Heart right ventricle (tissue), 16 donors: Measurements from ENCODE around the gene THOC2. TPM values are rescaled to one million over a fixed set of nuclear protein-coding genes. Genes with fewer than 3 reads are reported as not detected.

ENCODE experiments used
- ATAC-seq, 8 donors: fragments of 200-7000 bp; cut with Tn5 transposase; one replicate each; pipeline ENCODE4 v1.9.1; 2020; ENCODE audit warnings: mild to moderate bottlenecking in 8 of 8, moderate library complexity in 8 of 8, moderate number of reproducible peaks in 1 of 8
- DNase-seq, 2 donors: peaks; one replicate each; pipeline ENCODE4 v3.0.0-alpha.2; 2020
- H3K27ac ChIP-seq, 10 donors: fragments of 200-600 bp; sonication (generic) in 2 of 10; one replicate each; pipeline versions ENCODE4 v1.5.0 to v1.8.0; 2020 to 2022; ENCODE audit warnings: mild to moderate bottlenecking in 3 of 10
- H3K27me3 ChIP-seq, 7 donors: fragments of 200-600 bp; one replicate each; pipeline ENCODE4 v1.8.0; 2021 to 2022; ENCODE audit warnings: mild to moderate bottlenecking in 2 of 7
- H3K36me3 ChIP-seq, 9 donors: fragments of 200-600 bp; sonication (generic) in 1 of 9; one replicate each; pipeline versions ENCODE4 v1.5.0 to v1.8.0; 2020 to 2022; ENCODE audit warnings: mild to moderate bottlenecking in 2 of 9
- H3K4me1 ChIP-seq, 9 donors: fragments of 200-600 bp; sonication (generic) in 1 of 9; one replicate each; pipeline versions ENCODE4 v1.5.0 to v1.8.0; 2020 to 2022; ENCODE audit warnings: mild to moderate bottlenecking in 4 of 9
- H3K4me3 ChIP-seq, 10 donors: fragments of 200-600 bp; sonication (generic) in 2 of 10; one replicate each; pipeline versions ENCODE4 v1.5.0 to v1.8.0; 2020 to 2022; ENCODE audit warnings: mild to moderate bottlenecking in 7 of 10, moderate library complexity in 2 of 10
- H3K9me3 ChIP-seq, 11 donors: fragments of 200-600 bp in 10 of 11; sonication (generic) in 2 of 11; one replicate each; pipeline versions ENCODE4 v1.5.0 to v1.8.0; 2013 to 2022; ENCODE audit warnings: mild to moderate bottlenecking in 2 of 11, control low read depth in 1 of 11, moderate library complexity in 1 of 11
- WGBS, 2 donors: extraction: QIAGEN DNeasy Blood & Tissue Kit; methylation state at CpG; one replicate each; pipeline ENCODE4 v1.1.7; 2013; ENCODE audit warnings: inconsistent platforms in 1 of 2; 5-methylcytosine and 5-hydroxymethylcytosine counted together
- intact Hi-C, 10 donors: fragments of 100-400 bp; cut with DNase I; formaldehyde crosslinking; loops; one replicate each; pipeline versions ENCODE4 v1.11.1 to v1.14.2; 2022
- polyA plus RNA-seq, 2 donors: library from polyadenylated mRNA; stranded (reverse); fragments of 200-250 nt; gene quantifications; one replicate each; pipeline ENCODE4 v1.2.3, GENCODE V29; 2013
- total RNA-seq, 10 donors: library from RNA; stranded (reverse); fragmentation: NEBNext Ultra II Directional in 3 of 10; extraction: Animal tissue kit (Norgen Biotek cat#: 25700) in 3 of 10; gene quantifications; one replicate each; pipeline versions ENCODE4 v1.2.1 to v1.2.4, GENCODE V29; 2021 to 2023
- TF ChIP-seq, protein P1 (sequence below), 9 donors: fragments of 200-600 bp; sonication (generic) in 2 of 9; IDR thresholded peaks; one replicate each; pipeline versions ENCODE4 v1.5.0 to v1.8.0; 2021 to 2022; ENCODE audit warnings: antibody characterized with exemption in 9 of 9, mild to moderate bottlenecking in 5 of 9, moderate library complexity in 1 of 9
- donor health status: Arrhythmogenic right ventricular cardiomyopathy.
- donor health status: ischemic (EF 13 %, LVEDD 7.1; RV severe dilation, severe dysfunction).
- donor health status: healthy with polysubstance abuse.
- donor health status: DM: no; HTN: yes; CAD: no.
- donor health status: DM: no; HTN: no; CAD: no.
- donor health status: ischemic (EF 25% LVEDD 6.9; RV normal size, moderate dysfunction).
- donor health status: ischemic (EF 25% LVEDD 5.7; RV mildly dilated, moderate dysfunction).
- donor health status: healthy.
- donor health status: DM: yes; HTN: yes; CAD: no.
- donor health status: Ischemic cardiomyopathy.
- donor health status: ischemic (EF 35%, LVEDD 5.7; RV mildly dilated, moderate dysfunction).
- donor health status: nonischemic (EF 11% LVEDD 7.7; RV severe dilation, severe dysfunction).
- donor health status: DM: yes; HTN: yes; CAD: no.
- donor health status: PGD.
- donor health status: ischemic (EF 29% LVEDD 5.4; RV normal size, mild dysfunction).
- donor health status: nonischemic (EF 23%, LVEDD 6.1; RV moderate dilation, normal function).

Gene THOC2
- total and polyA plus RNA-seq, 12 donors = 16.8 to 70.2 (median 23.5) TPM

DNA sequence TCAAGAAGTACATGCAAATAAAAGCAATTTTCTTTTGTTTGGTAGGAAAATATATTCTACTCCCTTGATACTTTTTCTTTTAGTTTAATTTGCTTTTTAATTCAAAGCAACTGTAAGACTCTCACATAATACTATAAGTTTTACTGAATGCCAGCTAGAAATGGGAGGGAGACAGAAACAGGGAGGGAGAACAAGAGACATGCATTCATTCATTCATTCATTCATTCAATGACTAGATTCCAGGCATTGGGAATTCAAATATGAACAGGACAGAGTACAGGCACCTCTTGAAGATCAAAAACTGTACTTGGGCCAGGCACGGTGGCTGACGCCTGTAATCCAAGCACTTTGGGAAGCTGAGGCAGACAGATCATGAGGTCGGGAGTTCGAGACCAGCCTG lies 85.6 kb downstream of the THOC2 start:
- Histone ChIP-seq H3K4me1 (no peaks in the 10 kb centered on the region), H3K36me3 (peaks cover 0 to 24% (median 0%) of the 10 kb centered on the region in 9 donors), H3K27ac (no peak overlapping the region), H3K9me3 (no peaks in the 10 kb centered on the region), H3K27me3 (no peaks in the 10 kb centered on the region), H3K4me3 (no peak overlapping the region)
- DNase-seq (no peak), ATAC-seq (no peak)
- intact Hi-C loops = no loop called here
- TF ChIP-seq, protein P1, sequence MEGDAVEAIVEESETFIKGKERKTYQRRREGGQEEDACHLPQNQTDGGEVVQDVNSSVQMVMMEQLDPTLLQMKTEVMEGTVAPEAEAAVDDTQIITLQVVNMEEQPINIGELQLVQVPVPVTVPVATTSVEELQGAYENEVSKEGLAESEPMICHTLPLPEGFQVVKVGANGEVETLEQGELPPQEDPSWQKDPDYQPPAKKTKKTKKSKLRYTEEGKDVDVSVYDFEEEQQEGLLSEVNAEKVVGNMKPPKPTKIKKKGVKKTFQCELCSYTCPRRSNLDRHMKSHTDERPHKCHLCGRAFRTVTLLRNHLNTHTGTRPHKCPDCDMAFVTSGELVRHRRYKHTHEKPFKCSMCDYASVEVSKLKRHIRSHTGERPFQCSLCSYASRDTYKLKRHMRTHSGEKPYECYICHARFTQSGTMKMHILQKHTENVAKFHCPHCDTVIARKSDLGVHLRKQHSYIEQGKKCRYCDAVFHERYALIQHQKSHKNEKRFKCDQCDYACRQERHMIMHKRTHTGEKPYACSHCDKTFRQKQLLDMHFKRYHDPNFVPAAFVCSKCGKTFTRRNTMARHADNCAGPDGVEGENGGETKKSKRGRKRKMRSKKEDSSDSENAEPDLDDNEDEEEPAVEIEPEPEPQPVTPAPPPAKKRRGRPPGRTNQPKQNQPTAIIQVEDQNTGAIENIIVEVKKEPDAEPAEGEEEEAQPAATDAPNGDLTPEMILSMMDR (IDR thresholded peaks at IDR 0.05) = no peak
- WGBS, 2 donors = 92 to 100% methylated on average over 4 of the region's 4 CpGs

DNA sequence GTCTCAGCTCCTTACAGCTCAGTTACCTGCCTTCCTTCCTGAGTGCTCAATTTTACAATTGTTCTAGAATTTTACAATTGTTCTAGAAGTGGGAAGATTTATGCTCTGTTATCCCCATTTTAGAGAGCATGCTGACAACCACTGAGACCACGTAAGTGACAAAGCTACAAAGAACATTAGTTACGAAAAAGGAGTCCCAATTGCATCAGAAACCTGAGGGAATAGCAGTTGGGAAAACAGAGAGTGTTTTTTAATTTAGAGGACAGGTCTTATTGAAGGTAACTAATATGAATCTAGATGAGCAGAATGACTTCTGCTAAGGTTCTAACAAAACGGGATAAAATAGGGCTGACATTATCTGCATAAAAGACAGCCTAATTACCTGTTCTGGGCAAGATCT lies 103.3 kb downstream of the THOC2 start:
- ATAC-seq (no peak), DNase-seq (no peak)
- intact Hi-C loops = no loop called here
- H3K9me3 ChIP-seq = no peaks in the 10 kb centered on the region
- TF ChIP-seq, protein P1 (IDR thresholded peaks at IDR 0.05) = no peak
- no peaks in the 10 kb centered on the region for H3K27me3 ChIP-seq
- 97 to 98% methylated on average over 3 of the region's 3 CpGs for WGBS, 2 donors
- no peak overlapping the region for H3K4me3 ChIP-seq
- peaks cover 0 to 93% (median 0%) of the 10 kb centered on the region in 9 donors for H3K36me3 ChIP-seq
- no peak overlapping the region for H3K27ac ChIP-seq
- no peaks in the 10 kb centered on the region for H3K4me1 ChIP-seq

DNA sequence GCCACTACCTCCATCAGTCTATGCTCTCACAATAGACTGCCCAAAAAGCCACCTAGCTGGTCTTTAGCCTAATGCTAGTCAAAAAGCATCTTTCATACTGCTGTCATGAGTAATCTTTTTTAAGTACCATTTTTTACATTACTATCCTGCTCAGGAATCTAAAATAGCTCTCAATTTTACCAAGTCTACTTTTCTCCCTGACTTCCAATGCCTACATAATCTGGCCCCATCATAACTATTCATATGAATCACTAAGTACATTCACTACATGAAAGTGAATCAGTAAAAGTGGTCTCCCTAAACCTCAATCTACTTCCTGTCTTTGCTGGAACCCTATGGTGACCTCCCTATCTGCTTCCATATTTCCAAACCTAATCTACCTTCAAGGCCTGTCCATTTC lies 105.9 kb downstream of the THOC2 start:
- peaks cover 0 to 93% (median 0%) of the 10 kb centered on the region in 9 donors for H3K36me3 ChIP-seq
- no peak overlapping the region for H3K27ac ChIP-seq
- ATAC-seq (no peak), DNase-seq (no peak)
- intact Hi-C loops = no loop called here
- TF ChIP-seq, protein P1 (IDR thresholded peaks at IDR 0.05) = no peak
- H3K9me3 ChIP-seq = no peaks in the 10 kb centered on the region
- H3K4me1 ChIP-seq = no peaks in the 10 kb centered on the region
- H3K27me3 ChIP-seq = no peaks in the 10 kb centered on the region
- H3K4me3 ChIP-seq = no peak overlapping the region

DNA sequence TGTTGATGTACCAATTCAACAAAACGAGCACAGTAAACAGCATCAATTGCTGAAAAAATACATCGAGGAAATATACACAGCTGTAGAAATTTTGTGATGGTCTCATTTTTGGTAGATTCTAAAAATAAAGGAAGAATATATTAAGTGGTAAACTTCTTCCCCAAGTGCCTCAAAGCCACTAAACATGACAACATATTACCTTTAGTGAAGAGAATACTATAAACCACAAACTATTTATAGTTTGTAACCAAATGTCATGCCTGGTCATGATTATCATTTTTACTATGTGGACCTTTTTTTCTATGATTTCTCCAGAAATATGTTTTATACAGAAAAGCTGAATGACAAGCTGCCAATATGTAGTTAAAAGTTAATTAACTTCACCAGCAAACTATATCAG lies 106.9 kb downstream of the THOC2 start:
- intact Hi-C loops = no loop called here
- WGBS, 2 donors = 93 to 94% methylated on average over 2 of the region's 2 CpGs
- TF ChIP-seq, protein P1 (IDR thresholded peaks at IDR 0.05) = no peak
- Histone ChIP-seq H3K27me3 (no peaks in the 10 kb centered on the region), H3K36me3 (peaks cover 0 to 93% (median under 1%) of the 10 kb centered on the region in 9 donors), H3K9me3 (no peaks in the 10 kb centered on the region), H3K4me1 (no peaks in the 10 kb centered on the region), H3K27ac (no peak overlapping the region), H3K4me3 (no peak overlapping the region)
- ATAC-seq (no peak), DNase-seq (no peak)
